HG03108 (cell line): Measurements from ENCODE around the gene VANGL2.

Experiments used
- ATAC-seq: cut with Tn5 transposase; IDR thresholded peaks from one replicate; pipeline ENCODE4 v1.9.1; 2021; ENCODE audit warnings: moderate library complexity; ENCODE audit not compliant: unreplicated experiment

The VANGL2 gene

DNA sequence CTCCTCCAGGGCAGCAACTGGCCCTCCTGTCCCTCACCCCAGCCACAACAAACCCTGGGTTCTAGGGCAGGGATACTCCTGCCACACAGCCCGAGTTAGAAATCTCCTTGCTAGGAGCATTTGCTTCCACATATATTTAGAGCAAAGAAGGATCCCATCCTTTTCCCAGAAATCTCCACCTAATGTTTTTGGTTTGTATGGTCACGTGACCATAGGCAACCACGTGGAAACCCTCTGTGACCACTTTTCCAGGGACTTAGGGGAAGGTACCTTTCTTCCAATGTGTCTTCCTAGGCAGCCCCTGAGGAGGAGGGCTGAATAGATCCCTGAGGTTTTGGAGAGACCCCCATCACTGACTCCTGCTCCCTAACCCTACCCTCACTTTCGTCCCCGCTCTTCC, 25.5 kb downstream of the VANGL2 start:
- ATAC-seq, result no peak

DNA sequence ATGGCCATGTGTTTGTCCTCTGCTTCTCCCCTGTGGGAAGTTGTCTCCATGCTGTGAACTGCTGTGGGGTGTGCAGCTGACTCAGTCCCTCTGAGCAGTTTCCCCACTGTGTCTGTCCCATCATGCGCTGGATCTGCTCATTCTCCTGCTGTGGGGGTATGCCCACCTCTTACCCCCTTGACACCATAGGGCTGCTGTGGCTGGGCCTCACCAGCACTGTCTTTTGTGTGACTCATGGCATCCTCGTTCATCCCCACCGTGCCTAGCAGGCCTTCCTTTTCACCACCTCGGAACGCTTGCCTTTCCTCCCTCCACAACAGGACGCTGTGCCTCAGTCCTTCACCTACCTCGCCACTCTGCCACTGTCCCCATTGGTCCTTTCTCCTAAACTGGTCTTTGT, 27.3 kb downstream of the VANGL2 start:
- no peak for ATAC-seq

DNA sequence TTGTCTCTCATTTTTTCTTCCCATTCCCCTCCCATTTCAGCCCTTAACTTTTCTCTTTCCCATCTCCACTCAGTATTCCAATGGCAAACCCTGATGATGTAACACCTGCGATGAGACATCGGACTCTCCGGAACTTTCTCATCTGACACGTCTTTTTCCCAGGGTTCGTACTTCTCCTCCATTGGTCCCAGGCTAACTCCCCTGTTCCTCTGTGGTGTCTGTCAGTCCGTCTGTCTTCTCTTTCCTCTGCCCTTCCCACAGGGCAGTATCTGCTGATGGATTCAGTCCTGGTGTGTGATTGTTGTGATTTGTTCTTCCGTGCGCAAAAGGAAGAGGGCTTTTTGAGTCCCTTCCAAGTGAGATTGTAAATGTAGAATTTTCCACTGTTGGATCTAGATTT, 27.7 kb downstream of the VANGL2 start:
- no peak for ATAC-seq

DNA sequence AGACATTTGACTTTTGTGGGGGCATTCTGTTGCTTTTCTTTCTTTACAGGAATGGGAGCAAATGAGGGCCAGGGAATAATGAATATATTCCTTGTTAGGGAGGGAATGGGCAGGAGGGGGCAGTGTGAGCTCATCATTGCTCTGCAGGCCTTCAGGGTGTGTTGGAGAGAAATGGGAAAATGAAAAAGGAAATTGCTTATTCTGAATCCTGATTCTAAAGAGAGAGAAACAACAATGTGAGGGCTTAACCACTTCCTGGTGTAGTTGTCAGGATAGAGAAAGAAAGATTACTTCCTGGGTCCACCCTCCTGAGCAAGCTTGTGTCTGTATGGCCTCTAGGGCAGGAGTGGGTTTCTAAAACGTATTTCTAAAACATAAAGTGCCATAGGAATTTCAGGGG, 28.3 kb downstream of the VANGL2 start:
- peak; percentile 21 for ATAC-seq

DNA sequence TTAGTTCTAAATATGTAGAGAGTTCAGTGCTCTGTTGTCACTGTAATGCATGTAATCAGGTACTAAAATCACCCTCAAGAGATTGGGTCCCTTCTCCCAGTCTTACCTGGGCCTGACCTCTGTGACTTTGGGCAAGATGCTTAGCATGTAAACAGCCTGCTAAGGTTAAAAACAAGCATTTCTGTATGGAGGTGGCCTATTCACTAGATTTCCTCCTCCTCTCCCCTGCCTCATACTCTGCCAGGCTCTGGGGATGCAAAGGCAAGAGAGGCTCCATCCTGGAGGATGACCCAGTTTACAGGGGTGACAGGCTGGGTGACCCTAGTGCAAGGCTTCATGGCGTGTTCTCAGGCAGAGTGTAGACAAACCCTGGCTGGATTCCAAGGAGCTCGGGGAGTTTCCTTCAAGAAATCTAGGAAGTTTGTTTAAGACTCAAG, 28.8 kb downstream of the VANGL2 start:
- ATAC-seq, result peak; percentile 8

DNA sequence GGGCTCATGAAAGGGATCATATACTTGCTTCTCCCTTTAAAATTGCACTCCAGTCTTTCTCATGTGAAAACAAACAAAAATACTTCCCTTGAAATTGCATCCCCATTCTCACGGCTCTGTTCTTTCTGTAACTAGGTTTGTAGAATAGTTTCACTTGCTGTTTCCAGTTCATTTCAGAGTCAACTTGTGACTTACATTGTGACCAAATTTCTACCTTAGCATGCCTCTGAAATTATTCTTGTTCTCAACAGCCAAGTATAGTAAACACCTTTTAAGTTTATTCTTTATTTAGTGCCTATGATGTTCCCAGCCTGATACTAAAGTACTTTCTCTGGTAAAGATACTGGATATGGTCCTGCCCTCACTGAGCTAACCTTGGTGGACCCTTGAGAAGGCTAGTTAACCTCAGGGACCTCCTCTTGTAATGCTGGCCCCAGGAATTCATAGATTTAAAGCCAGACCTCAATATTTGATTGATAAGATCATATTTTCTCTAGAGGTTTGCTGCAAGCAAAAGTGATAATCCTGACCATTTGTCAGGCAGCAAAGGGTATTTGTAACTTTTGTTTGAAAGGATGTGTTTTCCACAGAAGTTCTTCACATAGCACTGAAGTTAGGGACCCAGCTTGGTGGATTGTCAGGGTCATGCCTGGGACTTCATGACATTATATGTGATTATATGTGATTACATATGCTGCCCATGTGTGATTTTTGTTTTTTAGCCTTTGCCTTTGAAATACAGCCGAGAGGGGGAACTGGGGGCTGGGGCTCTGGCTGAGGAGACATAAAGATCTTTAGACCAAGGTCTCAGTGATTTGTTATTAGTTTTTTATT, 29.6 kb downstream of the VANGL2 start:
- ATAC-seq, result peak; percentile 43

DNA sequence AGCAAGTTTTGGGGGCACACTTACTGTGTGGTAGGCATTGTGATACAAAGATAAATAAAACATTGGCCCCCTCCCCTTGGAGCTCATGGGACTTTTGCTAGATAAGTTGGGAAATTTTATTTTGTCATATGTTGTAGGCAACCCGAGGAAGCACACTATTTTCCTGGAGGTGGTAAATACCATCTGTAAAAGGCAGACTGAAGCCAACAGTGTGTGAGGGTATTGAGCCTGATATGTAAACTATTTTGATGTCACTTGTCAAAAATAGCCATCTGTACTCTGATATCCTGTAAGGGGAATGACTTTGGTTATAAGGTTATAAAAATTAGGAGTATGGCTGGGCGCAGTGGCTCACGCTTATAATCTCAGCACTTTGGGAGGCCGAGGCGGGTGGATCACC, 30.6 kb downstream of the VANGL2 start:
- ATAC-seq, result no peak

DNA sequence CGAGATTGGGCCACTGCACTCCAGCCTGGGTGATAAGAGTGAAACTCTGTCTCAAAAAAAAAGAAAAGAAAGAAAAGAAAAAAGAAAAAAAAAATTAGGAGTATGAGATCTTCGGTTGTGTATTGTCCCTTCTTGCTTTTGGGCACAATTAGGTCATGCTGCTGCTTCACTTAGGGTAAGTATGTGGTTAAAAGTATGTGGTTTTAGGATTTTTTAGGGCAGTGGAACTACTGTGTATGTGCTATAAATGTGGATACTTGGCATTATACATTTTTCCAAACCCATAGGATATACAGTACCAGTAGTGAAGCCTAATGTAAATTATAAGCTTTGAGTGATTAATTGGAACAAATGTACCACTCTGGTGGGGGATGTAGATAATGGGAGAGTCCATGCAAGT, 31.2 kb downstream of the VANGL2 start:
- no peak for ATAC-seq

DNA sequence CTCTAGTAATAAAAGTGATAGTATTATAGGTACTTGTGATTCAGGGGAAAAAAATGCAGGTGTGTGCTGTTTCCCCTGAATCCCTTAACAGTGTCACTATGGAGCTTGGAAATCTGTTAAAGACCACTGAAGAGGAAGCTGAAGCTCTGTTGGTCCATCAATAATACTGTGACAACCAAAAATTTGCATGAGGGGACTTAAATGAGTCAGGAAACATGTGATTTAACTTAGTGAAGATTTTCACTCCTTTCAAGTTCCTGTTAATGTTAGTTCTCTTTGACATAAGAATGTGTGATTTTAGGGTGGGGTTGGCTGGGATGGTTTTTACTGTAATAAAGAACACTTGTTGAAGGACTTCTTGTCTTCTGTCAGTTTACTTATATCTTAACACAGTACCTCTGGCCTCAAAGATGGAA, 32.0 kb downstream of the VANGL2 start:
- peak; percentile 50 for ATAC-seq

DNA sequence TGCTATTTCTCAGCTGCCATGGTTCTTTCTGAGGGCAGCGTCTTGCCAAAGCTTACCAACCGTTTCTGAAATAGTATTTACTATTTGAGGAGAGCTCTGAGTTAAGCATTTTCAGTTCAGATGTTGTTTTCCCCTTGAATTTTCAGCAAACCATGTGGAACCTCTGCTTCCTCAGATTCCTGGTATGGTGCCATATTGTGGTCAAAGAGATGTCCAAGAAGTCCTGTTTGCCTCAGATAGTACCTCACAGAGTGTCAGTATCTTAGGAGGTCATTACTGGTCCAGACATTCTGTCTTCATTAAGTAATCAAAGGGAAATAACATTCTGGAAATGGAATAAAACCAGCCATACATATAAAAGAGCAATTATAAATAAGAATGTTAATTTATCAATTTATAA, 36.6 kb downstream of the VANGL2 start:
- ATAC-seq, result no peak

DNA sequence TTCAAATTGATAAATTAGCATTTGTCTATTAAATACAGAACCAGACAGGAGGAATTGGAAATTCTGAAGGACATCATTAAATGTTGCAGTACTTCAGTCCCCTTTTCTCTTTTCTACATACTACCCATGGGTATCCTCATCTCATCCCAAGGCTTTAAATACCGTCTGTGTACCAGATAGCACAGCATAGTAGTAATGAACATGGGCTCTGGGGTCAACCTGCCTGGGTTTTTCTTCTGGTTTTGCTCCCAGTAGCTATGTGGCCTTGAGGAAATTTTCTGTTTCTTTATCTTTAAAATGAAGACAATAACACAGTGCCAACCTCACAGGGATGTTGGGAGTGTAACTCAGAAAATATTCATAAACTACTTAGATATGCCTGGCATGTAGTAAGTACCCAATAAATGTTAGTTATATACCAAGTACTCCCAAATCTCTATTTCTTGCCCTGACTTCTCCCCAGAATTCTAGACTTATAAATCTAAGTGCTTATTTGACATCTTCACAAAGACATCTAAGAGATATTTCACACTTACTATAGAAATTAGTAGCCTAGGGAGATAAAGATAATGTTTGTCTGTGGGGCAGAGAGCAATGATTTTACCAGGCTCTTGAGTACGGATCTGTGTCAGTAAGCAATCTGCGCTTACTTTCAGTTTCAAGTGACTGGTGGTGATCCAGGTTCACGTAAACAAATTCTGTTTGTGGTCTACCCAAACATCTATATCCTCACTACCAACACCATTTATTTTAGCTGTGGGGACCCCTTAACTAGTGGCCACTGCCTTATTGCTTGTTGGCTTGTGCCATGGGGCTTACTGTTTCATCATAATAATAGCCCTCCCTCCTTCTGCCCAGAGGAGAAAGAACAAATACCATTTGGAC, 37.3 kb downstream of the VANGL2 start:
- peak; percentile 71 for ATAC-seq

DNA sequence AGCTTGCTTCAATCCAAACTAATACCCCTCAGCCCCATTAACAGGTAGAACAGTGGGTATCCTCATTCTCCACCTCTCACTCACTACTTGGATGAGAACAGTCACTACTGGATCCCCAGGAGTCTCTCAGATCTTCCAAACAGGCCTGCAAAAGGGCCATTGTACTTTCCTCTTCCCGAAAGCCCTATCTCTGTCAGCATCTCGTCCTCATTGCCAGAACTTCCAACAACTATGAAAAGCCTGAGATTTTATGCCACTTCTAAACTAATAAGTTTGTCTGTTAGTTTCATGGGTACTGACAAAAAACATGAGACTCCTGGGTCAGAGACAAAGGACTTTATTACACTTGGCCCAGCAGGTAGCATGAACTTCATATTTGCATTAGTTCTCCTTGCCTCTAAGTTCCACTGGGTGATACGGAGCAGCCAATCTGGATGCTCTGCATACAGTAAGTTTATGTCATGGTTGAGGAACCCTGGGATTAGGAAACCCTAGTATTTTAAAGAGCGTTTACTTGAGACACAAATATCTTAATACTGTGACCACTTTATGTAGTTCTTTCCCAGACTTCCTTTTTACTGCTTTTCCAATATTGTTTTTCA, 38.1 kb downstream of the VANGL2 start:
- no peak for ATAC-seq

DNA sequence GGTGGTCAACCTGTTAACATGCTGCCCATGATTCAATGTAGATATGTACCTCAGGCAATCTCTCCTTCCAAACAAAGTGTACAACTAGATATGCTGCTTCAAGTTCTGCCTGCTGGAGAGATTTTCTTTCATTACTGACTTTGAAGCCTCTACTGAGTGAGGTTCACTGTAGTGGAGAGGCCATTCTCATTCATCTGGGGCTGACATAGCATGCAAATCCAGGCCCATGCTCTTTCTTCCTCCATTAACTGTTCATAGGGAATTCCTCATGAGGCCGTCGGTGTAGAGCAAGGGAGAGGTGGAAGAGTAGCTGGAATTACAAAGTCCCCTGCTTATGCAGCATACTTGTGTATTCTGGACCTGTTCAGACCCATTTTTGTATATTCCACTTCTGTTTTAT, 38.6 kb downstream of the VANGL2 start:
- no peak for ATAC-seq

DNA sequence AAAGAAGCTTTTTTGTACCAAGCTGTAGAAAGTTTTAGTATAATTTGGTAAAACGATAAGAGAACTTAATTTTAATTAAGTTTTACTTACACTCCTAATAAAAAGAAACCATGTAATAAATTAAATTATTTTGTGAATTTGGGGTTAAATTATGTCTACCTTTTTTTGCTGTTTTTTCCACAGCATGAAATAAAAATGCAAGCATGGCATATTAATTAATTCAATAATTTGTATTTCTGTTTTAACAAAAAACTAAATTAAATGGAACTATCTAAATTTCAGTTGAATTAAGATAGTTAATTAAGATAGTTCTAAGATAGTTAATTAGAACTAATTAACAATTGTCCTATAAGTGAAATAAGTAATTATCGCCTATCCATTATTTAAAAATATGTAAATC, 39.4 kb downstream of the VANGL2 start:
- no peak for ATAC-seq

DNA sequence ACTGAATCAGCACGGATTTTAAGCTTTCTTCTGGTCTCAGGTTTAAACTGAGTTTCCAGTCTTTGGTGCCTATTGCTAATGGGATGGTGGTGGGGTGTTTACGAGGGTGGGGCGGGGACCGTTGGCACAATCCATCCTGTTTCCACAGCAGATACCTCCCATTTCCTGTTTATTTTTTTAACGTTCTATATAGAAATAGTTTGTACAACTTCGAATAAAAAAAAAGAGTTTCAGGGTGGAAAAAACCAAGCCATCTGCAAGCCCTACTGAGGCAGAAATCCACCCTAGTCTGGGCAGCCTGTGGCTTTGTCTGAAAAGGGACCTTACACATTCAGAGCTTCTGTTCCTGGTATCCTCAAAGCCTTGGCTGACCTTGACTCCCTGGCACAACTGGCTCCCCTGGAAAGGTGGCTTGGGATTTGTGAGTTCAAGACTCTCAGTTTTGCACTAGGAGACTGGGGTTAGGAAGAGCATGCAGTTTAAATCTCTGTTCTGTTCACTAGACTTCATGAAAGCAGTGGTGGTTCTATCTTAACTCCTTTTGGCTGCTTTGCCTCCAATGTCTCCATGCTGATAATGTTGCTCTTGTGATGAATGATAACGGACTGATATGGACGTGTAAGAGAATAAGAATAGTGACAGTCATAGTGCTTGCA, 46.7 kb downstream of the VANGL2 start:
- ATAC-seq, result no peak

DNA sequence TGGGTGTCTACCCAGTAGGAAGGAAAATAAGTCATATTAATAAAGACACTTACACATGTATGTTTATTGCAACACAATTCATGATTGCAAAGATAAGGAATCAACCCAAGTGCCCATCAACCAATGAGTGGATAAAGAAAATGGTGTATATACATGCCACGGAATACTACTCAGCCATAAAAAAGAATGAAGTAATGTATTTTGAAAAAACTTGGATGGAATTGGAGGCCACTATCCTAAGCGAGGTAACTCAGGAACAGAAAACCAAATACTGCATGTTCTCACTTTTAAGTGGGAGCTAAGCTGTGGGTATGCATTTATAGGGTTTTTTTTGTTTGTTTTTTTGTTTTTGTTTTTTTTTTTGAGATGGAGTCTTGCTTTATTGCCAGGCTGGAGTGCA, 49.1 kb downstream of the VANGL2 start:
- no peak for ATAC-seq

DNA sequence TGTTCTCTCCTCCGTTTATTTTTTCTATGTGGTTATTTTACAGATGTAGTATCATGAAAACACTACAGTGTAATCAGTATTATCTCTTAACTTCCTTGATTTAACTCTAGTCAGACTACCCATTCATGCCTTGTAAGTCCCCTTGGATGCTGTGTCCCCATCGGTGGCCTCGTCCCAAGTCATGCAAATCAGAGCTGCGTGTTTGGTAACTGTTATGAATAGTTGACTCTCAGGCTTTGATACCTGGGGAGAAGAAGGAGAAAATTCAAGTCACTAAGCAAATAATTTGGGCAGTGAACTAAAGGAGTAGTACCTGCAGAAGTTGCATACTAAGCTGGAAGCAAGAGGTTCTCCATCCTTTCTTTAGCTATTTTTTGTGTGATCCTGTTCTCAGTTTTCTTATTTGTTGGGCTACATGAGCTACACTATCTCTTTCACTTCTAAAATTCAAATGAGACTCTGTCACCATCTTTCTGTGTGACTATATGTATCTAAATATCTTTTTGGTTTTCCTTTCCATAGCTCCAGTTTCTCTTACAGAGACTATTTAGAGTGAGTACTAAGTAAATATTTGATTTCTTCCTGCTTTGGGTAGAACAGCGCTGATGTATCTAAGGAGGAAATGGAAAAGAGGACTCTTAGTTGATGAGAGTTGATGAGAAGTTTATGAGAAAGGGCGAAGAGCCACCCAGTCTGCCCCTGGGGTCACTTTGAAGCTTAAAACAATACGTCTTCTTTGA, 50.9 kb downstream of the VANGL2 start:
- ATAC-seq, result peak; percentile 38

DNA sequence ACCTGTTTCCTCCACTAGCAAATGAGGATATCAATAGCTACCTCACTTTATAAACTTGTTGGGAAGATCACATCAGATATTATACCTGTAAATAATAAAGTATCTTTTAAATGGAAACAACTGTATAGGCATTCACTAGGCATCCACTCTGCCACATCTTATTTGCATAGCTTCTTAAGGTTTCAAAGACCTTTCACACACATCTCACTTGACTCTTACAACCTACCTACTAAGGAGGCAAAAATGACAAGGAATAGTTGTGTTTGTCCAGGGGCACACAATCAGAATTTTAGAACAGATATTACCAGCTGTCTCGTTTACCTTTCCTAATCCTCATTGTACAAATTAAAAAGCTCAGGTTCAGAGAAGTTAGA, 51.5 kb downstream of the VANGL2 start:
- no peak for ATAC-seq

DNA sequence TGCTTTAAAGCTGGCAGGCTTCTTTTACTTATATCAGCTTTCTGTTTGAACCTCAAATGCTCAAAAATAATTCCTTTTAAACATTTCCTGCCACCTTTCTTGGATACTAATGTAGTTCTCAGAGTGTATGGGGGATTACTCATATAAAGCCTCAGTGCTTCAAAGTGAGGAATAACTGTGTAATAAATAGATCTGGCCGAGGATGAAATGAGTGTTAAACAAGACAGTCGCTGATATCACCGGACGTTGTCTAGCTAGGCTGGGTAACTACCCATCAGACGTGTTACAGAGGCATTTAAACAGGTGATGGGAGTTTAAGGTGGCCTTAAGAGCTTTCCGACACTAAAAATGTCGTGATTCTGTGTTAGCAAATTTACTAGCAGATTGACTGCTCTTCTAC, 53.1 kb downstream of the VANGL2 start:
- ATAC-seq, result peak; percentile 34

DNA sequence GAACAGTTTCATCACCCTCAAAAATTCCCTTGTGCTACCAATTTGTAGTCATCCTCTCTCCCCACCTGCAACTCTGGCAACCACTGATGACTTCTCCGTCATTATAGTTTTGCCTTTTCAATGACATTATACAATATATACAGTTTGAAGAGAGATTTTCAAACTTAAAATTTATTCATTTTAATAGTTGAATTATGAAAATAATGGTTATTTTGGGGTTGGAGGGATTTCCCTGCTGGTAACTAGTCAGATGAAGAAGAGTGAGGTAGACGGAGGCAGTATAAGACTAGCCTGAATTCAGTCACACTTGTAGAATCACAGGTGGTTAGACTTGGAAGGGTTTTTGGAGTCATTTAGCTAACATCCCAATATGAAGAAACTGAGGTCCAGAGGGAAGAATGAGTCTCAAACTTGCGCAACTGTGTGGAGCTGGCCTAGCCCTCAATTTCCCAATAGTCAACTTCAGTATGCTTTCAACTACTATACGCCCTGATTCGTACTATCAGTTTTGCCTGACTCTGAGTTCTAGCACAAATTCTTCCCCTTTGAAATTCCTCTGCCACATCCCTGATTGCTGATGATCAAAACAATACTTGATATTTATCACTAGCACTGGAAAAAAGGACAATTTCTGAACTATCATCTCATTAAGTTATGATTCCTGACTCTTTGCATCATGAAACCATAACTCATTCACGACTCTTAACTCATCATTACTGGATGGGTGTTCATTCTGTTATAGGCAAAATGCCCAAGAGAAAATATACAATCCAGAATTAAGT, 54.2 kb downstream of the VANGL2 start:
- ATAC-seq, result no peak
